NCI-H345 treated with DMSO at 0.1 percent for 48 hours (cell line): ENCODE results near the gene BOD1L1.
A peak's percentile ranks its signal among the peaks of the same experiment; 100 is the strongest.

ENCODE experiments used
- DNase-seq: peaks from one replicate; lab custom pipeline; 2025; ENCODE audit not compliant: unreplicated experiment; lab: John Stamatoyannopoulos, UW

Gene BOD1L1

GRCh38 chr4:13627606-13628311 lies at the start of gene BOD1L1:
BOD1L1 (minus strand) TSS chr4:13627725; CDS start chr4:13627587, 138 bp downstream.
- DNase-seq, result peak; percentile 63

GRCh38 chr4:13674971-13675370 lies 47.4 kb upstream of the BOD1L1 start:
- DNase-seq, result no peak

- no peak for DNase-seq
These were observed 45.6 kb upstream of the BOD1L1 start for GRCh38 chr4:13673167-13673566.

GRCh38 chr4:13670456-13671160 lies 43.1 kb upstream of the BOD1L1 start:
- DNase-seq, result no peak

GRCh38 chr4:13665701-13666660 lies 38.5 kb upstream of the BOD1L1 start:
- no peak for DNase-seq

- DNase-seq, result no peak
These were observed 32.0 kb upstream of the BOD1L1 start for GRCh38 chr4:13659341-13660070.

GRCh38 chr4:13656569-13657405 lies 29.3 kb upstream of the BOD1L1 start:
- peak; percentile 22 for DNase-seq

- peak; percentile 53 for DNase-seq
These were observed 26.8 kb upstream of the BOD1L1 start for GRCh38 chr4:13654162-13654797.

- DNase-seq, result no peak
These were observed 26.2 kb upstream of the BOD1L1 start for GRCh38 chr4:13653766-13654161.

- no peak for DNase-seq
These were observed 19.5 kb upstream of the BOD1L1 start for GRCh38 chr4:13647031-13647430.

- DNase-seq, result no peak
These were observed 17.6 kb upstream of the BOD1L1 start for GRCh38 chr4:13645075-13645474.

GRCh38 chr4:13642170-13642950 lies 14.8 kb upstream of the BOD1L1 start:
- DNase-seq, result no peak

- no peak for DNase-seq
These were observed 13.6 kb upstream of the BOD1L1 start for GRCh38 chr4:13641084-13641483.

GRCh38 chr4:13640149-13640940 lies 12.8 kb upstream of the BOD1L1 start:
- no peak for DNase-seq

GRCh38 chr4:13635286-13635799 lies 7.8 kb upstream of the BOD1L1 start:
- no peak for DNase-seq

- DNase-seq, result no peak
These were observed 6.1 kb upstream of the BOD1L1 start for GRCh38 chr4:13633671-13634070.

GRCh38 chr4:13627178-13627605 lies 333 bp downstream of the BOD1L1 start:
- no peak for DNase-seq
